ENCODE data around the gene IFI27.
"Not testable (repeated sequence)": the region's sequence is repeated elsewhere in the genome, so short reads cannot be mapped to it uniquely, and the experiment has no call there.

The IFI27 gene

GRCh38 chr14:94110552-94111181, at the start of gene IFI27:
Gene IFI27 (plus strand): TSS chr14:94110736.
- TF ChIP-seq CTCF (IDR thresholded peaks at IDR 0.05; ENCODE audit: control insufficient read depth, extremely low read depth, insufficient read depth) = no peak
- no peak within 1 kb of the TSS for H3K4me3 ChIP-seq (ENCODE audit: low read depth, low read length)
- no peak for DNase-seq (ENCODE audit: low read depth)

- TF ChIP-seq CTCF (IDR thresholded peaks at IDR 0.05; ENCODE audit: control insufficient read depth, extremely low read depth, insufficient read depth) = no peak
- no peak overlapping the region for H3K4me3 ChIP-seq (ENCODE audit: low read depth, low read length)
- no peak for DNase-seq (ENCODE audit: low read depth)
Observed at GRCh38 chr14:94062344-94062940, 48.1 kb upstream of the IFI27 start.

GRCh38 chr14:94066089-94066676, 44.4 kb upstream of the IFI27 start:
- TF ChIP-seq CTCF (IDR thresholded peaks at IDR 0.05; ENCODE audit: control insufficient read depth, extremely low read depth, insufficient read depth) = no peak
- H3K4me3 ChIP-seq (ENCODE audit: low read depth, low read length) = no peak overlapping the region

GRCh38 chr14:94072076-94072475, 38.5 kb upstream of the IFI27 start:
- not testable (repeated sequence) for H3K4me3 ChIP-seq (ENCODE audit: low read depth, low read length); DNase-seq (ENCODE audit: low read depth)

More at GRCh38 chr14:94066089-94066676, 44.4 kb upstream of the IFI27 start:
- no peak for DNase-seq (ENCODE audit: low read depth)

- no peak overlapping the region for H3K4me3 ChIP-seq (ENCODE audit: low read depth, low read length)
- no peak for DNase-seq (ENCODE audit: low read depth)
- no peak for TF ChIP-seq CTCF (IDR thresholded peaks at IDR 0.05; ENCODE audit: control insufficient read depth, extremely low read depth, insufficient read depth)
Observed at GRCh38 chr14:94074534-94074933, 36.0 kb upstream of the IFI27 start.

GRCh38 chr14:94075008-94075407, 35.5 kb upstream of the IFI27 start:
- DNase-seq (ENCODE audit: low read depth) = no peak
- H3K4me3 ChIP-seq (ENCODE audit: low read depth, low read length) = no peak overlapping the region
- TF ChIP-seq CTCF (IDR thresholded peaks at IDR 0.05; ENCODE audit: control insufficient read depth, extremely low read depth, insufficient read depth) = no peak

- no peak for DNase-seq (ENCODE audit: low read depth)
- H3K4me3 ChIP-seq (ENCODE audit: low read depth, low read length) = no peak overlapping the region
- TF ChIP-seq CTCF (IDR thresholded peaks at IDR 0.05; ENCODE audit: control insufficient read depth, extremely low read depth, insufficient read depth) = no peak
Observed at GRCh38 chr14:94077111-94077821, 33.3 kb upstream of the IFI27 start.

Measured in LNCaP clone FGC (cell line).